IPS-15b (cell line): ENCODE data around the gene OVAAL.

ENCODE experiments used
- H3K27me3 ChIP-seq: one replicate; pipeline ENCODE4 v1.6.1; 2013; ENCODE audit warnings: low read length; ENCODE audit not compliant: control insufficient read depth, insufficient read depth
- H3K36me3 ChIP-seq: one replicate; pipeline ENCODE4 v1.6.1; 2013; ENCODE audit warnings: low read length; ENCODE audit not compliant: control insufficient read depth, insufficient read depth
- H3K4me1 ChIP-seq: one replicate; pipeline ENCODE4 v1.6.1; 2013; ENCODE audit warnings: mild to moderate bottlenecking, low read length; ENCODE audit not compliant: control insufficient read depth, insufficient read depth
- H3K4me3 ChIP-seq: one replicate; pipeline ENCODE4 v1.5.1; 2013; ENCODE audit warnings: low read depth, low read length
- H3K9ac ChIP-seq: one replicate; pipeline ENCODE4 v1.6.1; 2013; ENCODE audit warnings: low read depth, mild to moderate bottlenecking, low read length
- H3K9me3 ChIP-seq: one replicate; pipeline ENCODE4 v1.6.1; 2013; ENCODE audit warnings: mild to moderate bottlenecking, low read length; ENCODE audit not compliant: control insufficient read depth, insufficient read depth

Gene OVAAL

GRCh38 chr1:180597520-180597919 lies 38.8 kb downstream of the OVAAL start:
- Histone ChIP-seq H3K4me1 (no peaks in the 10 kb centered on the region), H3K4me3 (no peak overlapping the region), H3K27me3 (no peaks in the 10 kb centered on the region), H3K9me3 (no peaks in the 10 kb centered on the region), H3K9ac (no peak overlapping the region), H3K36me3 (no peaks in the 10 kb centered on the region)

GRCh38 chr1:180598333-180598974 lies 39.7 kb downstream of the OVAAL start:
- no peak overlapping the region for H3K4me3 ChIP-seq
- no peaks in the 10 kb centered on the region for H3K4me1 ChIP-seq
- no peak overlapping the region for H3K9ac ChIP-seq
- no peaks in the 10 kb centered on the region for H3K9me3 ChIP-seq
- H3K27me3 ChIP-seq, result no peaks in the 10 kb centered on the region
- H3K36me3 ChIP-seq, result no peaks in the 10 kb centered on the region

DNA sequence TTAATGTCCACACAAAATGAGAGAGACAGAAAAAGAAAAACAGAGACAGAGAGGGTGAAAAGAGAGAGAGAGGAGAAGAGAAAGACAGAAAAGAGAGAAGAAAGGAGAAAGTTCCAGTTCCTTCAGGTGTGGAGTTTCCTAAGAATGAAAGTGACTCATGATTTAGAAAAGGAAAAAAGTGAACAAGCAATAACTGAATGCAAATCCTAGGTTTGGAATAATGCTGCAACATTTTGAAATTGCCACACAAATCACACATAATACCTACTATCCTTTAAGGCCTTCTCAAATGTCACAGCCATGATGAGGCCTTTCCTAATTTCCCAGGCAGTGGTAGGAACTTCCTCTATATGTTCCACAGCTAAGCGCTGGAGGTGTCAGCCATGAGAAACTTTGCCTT lies 41.6 kb downstream of the OVAAL start:
- Histone ChIP-seq H3K9ac (no peak overlapping the region), H3K27me3 (no peaks in the 10 kb centered on the region), H3K9me3 (no peaks in the 10 kb centered on the region), H3K36me3 (no peaks in the 10 kb centered on the region), H3K4me1 (no peaks in the 10 kb centered on the region), H3K4me3 (no peak overlapping the region)

DNA sequence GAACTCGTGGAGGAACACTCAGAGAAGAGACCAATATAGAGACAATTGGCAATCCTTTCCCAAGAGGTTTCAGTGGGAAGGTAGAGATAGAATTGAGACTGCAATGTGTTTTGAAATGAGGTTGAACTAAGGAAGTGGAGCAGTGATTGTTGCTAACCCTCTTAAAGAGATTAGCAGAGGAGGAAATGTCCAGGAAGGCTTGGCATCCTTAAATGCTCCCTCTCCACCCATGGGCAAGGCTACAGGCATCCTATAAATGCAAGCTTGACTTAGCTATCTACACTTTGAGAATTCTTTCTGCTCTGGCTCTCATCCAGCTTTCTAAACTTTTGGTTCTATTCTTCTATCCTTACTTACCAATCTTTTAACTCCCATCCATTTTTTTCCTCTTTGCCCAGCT lies 42.7 kb downstream of the OVAAL start:
- no peak overlapping the region for H3K4me3 ChIP-seq
- H3K36me3 ChIP-seq, result no peaks in the 10 kb centered on the region
- H3K27me3 ChIP-seq, result no peaks in the 10 kb centered on the region
- no peak overlapping the region for H3K9ac ChIP-seq
- no peaks in the 10 kb centered on the region for H3K4me1 ChIP-seq
- no peaks in the 10 kb centered on the region for H3K9me3 ChIP-seq

GRCh38 chr1:180603223-180603849 lies 44.6 kb downstream of the OVAAL start:
- Histone ChIP-seq H3K9me3 (no peaks in the 10 kb centered on the region), H3K4me1 (no peaks in the 10 kb centered on the region), H3K27me3 (no peaks in the 10 kb centered on the region), H3K36me3 (no peaks in the 10 kb centered on the region), H3K9ac (no peak overlapping the region), H3K4me3 (no peak overlapping the region)

- Histone ChIP-seq H3K4me3 (no peak overlapping the region), H3K4me1 (no peaks in the 10 kb centered on the region), H3K9me3 (no peaks in the 10 kb centered on the region), H3K27me3 (no peaks in the 10 kb centered on the region), H3K9ac (no peak overlapping the region), H3K36me3 (no peaks in the 10 kb centered on the region)
These were observed 45.1 kb downstream of the OVAAL start for GRCh38 chr1:180603850-180604226.

- Histone ChIP-seq H3K4me1 (no peaks in the 10 kb centered on the region), H3K36me3 (no peaks in the 10 kb centered on the region), H3K27me3 (no peaks in the 10 kb centered on the region), H3K4me3 (no peak overlapping the region), H3K9me3 (no peaks in the 10 kb centered on the region), H3K9ac (no peak overlapping the region)
These were observed 47.4 kb downstream of the OVAAL start for GRCh38 chr1:180606155-180606554.

DNA sequence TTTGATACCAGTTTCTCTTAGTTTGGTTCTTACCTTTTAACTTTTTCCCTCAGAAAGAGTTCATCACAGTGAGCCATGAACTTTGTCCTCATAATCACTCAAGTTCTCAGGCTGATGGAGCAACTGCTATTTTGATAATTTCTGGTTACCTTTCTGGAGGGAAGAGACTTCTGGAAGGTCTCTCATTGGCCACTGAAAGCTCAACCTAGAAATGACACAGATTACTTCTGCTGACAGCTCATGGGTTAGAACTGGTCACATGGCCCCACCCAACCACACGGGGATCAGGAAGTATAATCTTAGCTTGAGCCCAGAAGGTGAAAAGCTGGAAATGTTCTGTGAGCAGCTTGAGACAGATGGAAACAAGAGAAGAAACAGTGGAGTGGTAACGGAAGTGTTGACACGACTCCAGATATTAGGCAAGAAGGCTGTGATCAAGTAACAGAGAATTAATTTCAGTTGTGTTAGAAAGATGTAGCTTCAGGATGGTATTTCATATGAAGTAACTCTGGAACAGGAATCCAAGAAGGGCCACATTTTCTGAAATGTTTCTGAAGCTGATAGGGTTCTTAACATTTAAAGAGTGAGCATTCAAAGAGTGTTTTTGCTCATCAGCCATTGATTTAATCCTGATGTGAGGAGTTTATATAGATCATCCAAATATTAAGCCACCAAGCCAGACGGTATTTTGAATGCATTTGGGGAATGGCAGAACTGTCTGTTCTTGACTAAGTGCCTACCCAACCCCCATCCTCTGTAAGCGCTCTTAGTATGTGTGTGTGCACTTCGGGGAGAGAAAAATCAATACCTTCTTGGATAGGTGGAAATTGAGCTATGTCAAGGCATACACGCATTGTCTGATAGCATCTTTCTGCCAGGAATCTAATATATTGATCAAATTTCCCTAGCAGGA lies 51.1 kb downstream of the OVAAL start:
- Histone ChIP-seq H3K4me1 (no peaks in the 10 kb centered on the region), H3K36me3 (no peaks in the 10 kb centered on the region), H3K9ac (no peak overlapping the region), H3K4me3 (no peak overlapping the region), H3K9me3 (no peaks in the 10 kb centered on the region), H3K27me3 (no peaks in the 10 kb centered on the region)

DNA sequence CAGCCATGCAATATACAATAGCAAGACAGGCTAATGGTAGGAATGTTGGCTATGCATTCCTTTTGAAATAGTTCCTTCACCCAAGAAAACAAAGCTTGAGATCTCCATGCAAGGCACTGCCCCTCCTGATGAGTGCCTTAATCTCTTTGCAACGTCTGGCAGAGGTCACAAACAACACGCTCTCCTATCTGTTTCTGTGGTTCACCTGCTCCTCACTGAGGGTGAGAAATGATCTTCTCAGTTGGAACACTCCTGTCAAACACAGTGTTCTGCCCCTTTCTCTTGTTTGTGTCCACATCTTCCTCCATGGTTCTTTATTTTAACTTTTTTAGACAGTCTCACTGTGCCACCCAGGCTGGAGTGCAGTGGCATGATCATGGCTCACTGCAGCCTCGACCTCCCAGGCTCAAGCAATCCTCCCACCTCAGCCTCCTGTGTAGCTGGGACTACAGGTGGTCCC lies 51.8 kb downstream of the OVAAL start:
- no peak overlapping the region for H3K9ac ChIP-seq
- H3K9me3 ChIP-seq, result no peaks in the 10 kb centered on the region
- no peaks in the 10 kb centered on the region for H3K4me1 ChIP-seq
- no peaks in the 10 kb centered on the region for H3K27me3 ChIP-seq
- H3K4me3 ChIP-seq, result no peak overlapping the region
- no peaks in the 10 kb centered on the region for H3K36me3 ChIP-seq

DNA sequence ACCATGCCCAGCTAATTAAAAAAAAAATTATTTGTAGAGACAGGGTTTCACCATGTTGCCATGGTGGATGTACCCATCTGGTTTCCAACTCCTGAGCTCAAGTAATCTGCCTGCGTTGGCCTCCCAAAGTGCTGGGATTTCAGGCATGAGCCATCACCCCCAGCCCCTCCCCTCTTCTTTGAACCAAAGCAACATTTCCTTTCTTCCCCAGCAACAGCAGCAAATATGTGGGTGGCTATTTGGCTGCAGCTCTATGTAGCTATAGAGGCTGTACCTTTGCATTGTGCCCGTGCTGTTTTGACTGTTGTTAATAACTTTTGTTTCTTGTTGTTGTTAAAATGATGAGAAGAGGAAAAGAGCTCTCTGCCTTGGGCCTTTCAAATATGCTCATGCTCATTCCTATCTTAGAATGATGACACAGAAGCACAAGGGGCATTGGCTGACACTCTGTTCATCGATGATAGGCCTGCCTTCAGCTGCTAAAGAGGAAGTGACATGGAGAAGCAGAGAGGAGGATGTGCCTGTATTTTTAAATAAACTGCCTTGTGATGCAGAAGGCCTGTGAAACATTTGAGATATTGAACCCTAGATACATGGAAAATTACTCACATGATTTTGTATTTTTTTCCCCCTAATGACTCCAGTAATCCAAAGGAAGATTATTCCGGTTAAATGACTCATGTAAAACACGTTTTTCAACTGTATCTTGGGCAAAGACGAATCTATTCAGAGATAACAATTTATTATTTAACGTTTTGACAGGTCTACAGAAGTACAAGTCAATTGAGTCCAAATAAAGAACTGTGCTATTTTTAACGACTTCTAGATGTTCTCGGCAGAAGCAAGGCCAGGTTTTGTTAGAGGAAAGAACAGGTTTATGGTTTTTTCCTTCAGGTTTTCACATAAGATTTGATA lies 52.5 kb downstream of the OVAAL start:
- H3K36me3 ChIP-seq, result no peaks in the 10 kb centered on the region
- no peaks in the 10 kb centered on the region for H3K27me3 ChIP-seq
- no peak overlapping the region for H3K4me3 ChIP-seq
- no peak overlapping the region for H3K9ac ChIP-seq
- H3K4me1 ChIP-seq, result no peaks in the 10 kb centered on the region
- H3K9me3 ChIP-seq, result no peaks in the 10 kb centered on the region

DNA sequence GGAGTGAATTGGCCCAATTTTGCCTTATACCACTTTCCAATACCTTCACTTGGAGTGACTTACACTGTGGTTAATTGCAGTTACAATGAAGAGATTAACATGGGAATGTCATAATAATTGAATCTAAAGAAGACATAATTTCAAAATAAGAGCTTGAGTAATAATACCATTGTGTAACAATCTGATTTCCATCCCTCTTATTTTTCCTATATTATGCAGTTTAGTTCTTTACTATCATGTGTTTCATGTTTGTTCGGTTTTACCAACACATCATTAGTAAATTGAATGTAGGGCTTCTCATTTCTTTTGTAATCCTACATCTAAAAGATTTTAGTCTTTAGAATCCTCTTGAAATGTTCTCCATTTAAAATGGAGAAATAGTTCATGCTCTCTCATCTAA lies 53.9 kb downstream of the OVAAL start:
- Histone ChIP-seq H3K9me3 (no peaks in the 10 kb centered on the region), H3K4me1 (no peaks in the 10 kb centered on the region), H3K4me3 (no peak overlapping the region)

More for the DNA sequence above, 53.9 kb downstream of the OVAAL start:
- no peaks in the 10 kb centered on the region for H3K36me3 ChIP-seq
- H3K9ac ChIP-seq, result no peak overlapping the region
- H3K27me3 ChIP-seq, result no peaks in the 10 kb centered on the region
